Endometrial microvascular endothelial cells (primary cell): ENCODE measurements around the gene KRT3. TPM values are rescaled to one million over a fixed set of nuclear protein-coding genes. Genes with fewer than 3 reads are reported as not detected.
"Not testable (repeated sequence)": the region's sequence is repeated elsewhere in the genome, so short reads cannot be mapped to it uniquely, and the experiment has no call there.

ENCODE experiments used
- in situ Hi-C: cut with HindIII; loops from 2 replicates; pipeline ENCODE4 v1.10.0; 2017; ENCODE audit warnings: low sequenced_read_pairs, low pct_unique_long_range_greater_than_20kb; ENCODE audit errors: inconsistent ontology term
- total RNA-seq: library from RNA; depleted of rRNA; stranded (reverse); fragments of >200 nt; gene quantifications from one replicate; pipeline ENCODE4 v1.2.3, GENCODE V29; 2015; ENCODE audit errors: inconsistent ontology term

KRT3 gene
- total RNA-seq, 1 donor from 2014 or later: not detected

DNA sequence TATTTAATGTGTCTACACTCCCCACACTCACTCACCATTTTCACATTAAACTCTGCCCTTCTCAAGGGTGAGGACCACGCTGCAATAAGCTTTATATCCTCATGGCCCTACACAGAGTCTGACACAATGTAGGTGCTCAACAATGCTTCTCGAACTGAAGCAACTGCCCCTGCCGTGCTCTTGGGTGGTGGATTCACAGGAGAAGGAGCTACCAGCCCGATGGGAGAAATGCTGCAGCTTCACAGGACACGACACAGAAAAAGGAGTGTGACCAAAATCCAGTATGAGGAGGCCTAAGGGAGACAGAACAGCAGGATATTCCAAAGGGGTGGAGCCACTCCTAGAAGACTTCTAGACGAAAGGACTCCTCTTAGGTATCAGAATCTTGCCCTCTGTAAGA, 6.5 kb upstream of the KRT3 start:
- in situ Hi-C loops: no loop called here

DNA sequence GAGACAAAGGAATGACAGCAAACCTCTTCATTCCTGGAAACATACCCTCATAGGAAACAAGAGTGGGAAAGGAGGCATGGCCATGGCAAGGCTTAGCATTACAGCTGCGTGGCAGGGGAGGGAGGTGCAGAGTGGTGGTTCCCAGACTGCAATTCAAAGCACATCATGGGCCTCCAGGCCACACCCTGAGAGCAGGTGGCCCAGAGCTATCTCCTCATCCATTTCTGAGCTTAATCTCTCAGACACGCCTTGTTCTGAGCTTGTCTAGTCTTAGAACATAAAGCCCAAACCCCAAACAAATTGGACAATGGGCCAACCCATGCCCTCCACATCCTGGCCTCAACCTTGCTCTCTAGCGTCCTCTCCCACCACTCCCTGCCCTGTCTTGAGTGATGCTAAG, 5.9 kb upstream of the KRT3 start:
- in situ Hi-C loops: no loop called here

DNA sequence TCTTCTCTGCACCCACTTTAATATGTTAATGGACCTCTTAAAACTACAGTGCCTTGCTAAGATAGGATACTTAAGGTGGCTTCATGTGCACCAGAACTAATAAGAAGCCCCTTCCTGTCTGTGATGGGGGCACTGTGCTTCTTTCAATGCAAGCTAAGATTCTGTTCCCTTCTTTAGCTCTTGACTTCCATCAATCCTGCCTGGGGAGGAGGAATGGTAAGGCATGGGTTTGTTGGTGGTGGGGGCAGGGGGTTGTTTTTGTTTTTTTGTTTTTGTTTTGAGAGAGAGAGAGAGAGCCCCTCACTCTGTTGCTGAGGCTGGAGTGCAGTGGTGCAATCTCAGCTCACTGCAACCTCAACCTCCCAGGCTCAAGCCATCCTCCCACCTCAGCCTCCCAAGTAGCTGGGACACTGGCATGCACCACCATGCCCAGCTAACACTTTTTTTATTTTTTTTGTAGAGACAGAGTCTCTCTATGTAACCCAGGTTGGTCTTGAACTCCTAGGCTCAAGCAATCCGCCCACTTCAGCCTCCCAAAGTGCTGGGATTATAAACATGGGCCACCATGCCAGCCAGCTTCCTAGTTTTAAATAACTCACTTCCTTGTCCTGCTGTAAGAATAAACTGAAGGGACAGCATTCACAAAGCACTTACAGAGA, 4.5 kb upstream of the KRT3 start:
- in situ Hi-C loops: no loop called here

DNA sequence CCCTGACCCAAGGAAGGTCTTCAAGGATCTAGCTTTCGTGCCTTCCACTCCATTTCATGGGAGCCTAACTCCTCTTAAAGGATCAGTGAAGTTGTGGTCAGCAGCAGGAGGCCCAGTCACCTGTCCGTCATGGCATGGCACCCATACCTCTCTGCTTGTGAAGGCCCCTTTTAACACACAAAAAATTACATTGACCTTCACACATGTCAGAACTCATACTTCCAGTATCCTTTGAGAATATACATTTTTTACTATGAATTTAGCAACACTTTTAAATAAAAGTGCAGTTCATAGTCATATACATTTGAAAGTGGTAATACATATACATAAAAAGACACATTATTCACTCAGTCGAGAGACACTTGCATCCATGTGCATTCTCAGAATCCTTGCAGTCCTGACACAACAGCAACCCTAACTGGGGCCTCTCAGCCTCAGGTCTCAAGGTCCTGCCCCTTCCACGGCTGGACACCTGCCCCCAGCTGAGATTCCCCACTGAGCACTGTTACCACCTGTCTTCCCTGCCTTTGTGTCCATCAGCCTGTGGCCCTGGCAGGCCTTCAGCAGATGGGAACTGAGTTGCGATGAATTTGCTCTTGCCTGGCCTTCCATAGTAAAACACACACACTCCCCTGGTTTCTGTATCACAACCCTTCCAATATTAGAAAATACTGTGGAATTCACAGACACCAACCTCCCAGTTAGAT, 3.7 kb upstream of the KRT3 start:
- in situ Hi-C loops: no loop called here

DNA sequence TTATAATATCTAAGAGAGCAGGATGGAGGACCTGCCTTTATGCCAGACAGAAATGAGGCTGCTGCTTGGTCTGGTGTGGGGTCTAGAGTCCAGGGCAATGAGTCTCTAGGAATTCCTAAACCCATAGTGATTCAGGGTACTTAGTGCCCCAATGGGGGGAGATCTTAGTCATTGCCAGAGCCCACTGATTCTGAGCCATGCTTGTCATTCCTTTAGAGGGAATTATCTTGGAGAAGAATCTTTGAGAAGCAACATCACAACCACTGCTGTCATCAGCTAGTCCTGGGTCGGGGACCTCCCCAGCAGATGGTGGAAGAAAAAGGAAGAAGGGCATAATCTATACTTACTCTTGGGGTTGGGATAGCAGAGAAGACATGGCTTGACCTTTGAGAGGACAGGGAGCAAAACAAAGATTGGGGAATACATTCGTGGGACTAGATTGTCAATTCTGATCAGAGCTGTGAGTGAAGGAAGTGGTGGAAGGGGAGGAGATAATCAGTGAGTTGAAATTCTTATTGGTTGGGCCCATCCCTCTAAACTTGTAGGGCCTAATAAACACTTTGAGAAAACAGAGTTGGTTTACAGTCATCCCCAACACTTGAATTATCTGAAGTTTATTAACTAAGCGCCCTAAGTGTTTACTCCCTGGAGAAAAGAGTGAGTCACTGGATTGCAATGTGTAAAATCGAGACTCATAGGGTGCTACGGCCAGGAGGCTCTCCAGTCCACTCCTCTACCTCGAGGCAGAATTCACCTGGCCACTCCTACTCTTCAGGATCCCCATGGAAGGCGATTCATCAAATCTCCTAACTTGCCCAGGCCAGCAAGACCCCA, 3.0 kb upstream of the KRT3 start:
- in situ Hi-C loops: no loop called here

DNA sequence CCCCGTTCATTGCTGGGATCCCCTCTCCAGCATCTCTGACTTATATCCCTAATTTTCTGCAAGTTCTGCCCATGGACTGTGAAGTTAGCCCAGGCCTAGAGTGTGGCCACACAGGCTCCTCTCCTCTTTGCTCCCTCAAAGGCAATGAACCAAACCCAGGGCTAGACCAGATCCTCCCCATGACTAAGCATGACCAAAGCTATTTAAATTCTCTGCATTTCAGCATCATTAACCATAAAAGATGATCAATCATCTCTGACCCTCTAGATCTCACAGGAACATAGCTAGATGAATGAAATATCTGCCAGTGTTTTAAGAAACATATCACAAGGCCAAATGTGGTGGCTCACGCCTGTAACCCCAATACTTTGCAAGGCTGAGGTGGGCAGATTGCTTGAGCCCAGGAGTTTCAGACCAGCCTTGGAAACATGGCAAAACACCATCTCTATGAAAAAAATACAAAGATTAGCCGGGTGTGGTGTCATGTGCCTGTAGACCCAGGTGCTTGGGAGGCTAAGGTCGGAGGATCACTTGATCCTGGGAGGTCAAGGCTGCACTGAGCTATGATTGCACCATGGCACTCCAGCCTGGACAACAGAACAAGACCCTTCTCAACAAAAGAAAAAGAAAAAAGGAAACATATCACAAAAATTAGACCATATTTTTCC, 2.2 kb upstream of the KRT3 start:
- in situ Hi-C loops: no loop called here

- in situ Hi-C loops: no loop called here
These were observed 1.6 kb upstream of the KRT3 start for GRCh38 chr12:52797529-52797894.

DNA sequence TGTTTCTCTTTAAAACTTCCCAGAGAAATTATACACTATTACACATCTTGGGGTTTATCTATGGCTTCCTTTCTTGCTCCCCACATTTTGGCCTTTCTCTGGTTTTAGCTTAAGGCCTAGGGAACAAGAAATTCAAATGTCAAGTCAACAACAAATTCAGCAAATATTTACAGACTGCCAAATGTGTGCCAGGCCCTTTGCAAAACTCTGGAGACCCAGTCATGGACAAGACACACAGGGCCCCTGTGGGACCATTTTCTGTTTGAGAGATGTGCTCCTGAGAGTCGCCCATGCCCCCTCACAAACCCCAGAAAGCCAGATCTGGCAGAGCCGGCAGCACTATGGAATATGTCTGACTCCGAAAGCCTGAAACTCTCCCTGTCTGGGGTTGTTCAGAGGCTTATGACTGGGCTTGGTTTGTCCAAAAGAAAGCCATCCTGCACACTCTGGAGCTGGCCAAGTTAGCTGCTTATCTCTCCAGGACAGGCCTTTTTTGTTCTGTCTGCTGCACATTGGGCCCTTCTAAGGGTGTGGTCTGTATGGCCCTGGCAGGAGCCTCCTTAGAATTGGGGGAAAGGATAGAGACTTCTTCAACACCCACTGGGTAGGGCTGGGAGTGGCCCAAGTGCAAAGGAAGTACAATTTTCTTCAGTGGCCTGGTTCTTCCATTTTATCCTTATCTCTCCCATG, 1.1 kb upstream of the KRT3 start:
- in situ Hi-C loops: no loop called here

GRCh38 chr12:52796429-52796794, 495 bp upstream of the KRT3 start:
- in situ Hi-C loops: no loop called here

- in situ Hi-C loops: not testable (repeated sequence)
These were observed 614 bp downstream of the KRT3 start for GRCh38 chr12:52795332-52795674.

- in situ Hi-C loops: no loop called here
These were observed 1.2 kb downstream of the KRT3 start for GRCh38 chr12:52794479-52795331.

DNA sequence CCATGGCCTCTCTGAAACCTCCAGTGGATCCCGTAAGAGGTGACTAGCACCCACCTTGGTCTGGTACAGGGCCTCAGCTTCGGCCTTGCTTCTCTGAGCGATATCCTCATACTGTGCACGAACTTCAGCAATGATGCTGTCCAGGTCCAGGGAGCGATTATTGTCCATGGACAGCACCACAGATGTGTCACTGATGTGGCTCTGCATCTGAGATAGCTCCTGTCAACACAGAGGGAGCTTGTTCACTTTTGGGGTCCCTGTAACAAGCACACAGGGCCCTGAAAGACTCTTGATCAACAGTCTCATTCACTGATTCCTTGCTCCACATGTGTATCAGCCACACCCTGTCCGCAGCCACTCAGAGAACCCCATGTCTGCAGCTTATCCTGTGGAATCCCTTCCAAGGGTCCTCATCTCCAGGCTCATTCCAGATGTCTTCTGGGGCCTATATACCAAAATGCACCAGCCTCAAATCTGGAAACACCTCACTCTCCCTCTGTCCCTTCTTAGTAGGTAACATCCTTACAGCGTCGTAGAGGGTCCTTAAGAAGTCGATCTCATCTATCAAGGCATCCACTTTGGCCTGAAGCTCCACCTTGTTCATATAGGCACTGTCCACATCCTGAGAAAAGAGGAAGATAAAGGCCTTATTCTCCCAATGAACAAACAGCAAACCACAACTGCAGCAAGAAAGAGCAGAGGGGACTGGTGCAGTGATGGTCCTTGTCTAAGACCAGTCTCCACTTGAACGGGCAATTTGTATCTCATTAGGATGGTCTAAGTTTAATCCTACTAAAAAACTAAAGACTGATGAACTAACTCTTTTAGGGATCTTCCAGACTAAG, 3.5 kb downstream of the KRT3 start:
- in situ Hi-C loops: no loop called here

GRCh38 chr12:52791271-52792184, 4.4 kb downstream of the KRT3 start:
- in situ Hi-C loops: no loop called here

- in situ Hi-C loops: no loop called here
These were observed 5.3 kb downstream of the KRT3 start for GRCh38 chr12:52790427-52791270.

DNA sequence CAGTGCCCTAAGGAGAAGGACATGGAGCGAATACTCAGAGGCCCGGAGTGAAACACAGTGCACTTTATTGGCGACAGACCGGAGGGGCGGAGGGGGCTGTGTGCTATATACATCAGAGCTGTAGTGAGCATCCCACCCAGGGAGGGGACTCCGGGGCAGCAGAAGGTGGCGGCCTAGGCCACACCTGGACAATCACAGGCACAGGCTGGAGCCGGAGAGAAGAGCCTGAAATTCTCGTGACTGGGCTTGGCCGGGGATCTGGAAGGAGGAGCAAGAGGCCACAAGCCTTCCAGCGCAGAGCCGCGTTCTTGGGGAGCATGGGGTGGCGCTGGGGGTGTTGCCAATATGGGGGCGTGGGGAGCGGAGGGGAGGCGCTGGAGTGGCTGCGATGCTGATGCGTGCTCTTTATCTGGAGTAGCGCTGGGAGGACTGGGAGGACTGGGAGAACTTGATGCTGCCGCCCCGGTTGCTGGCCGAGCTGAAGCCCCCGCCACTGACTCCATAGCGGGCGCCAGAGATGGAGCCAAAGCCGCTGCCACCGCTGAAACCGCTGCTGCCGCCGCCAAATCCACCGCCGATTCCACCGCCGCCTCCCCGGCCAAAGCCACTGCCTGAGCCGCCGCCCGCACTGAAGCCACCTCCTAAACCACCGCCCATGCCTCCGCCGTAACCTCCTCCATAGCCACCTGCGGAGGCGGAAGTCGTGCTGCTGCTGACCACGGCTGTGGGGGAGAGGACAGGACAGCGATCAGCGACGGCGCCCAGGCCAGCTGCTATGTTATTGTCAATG, 6.1 kb downstream of the KRT3 start:
- in situ Hi-C loops: no loop called here
